Gastroesophageal sphincter (tissue), 3 donors: Measurements from ENCODE around the gene EVI5L.

Experiments
- POLR2A ChIP-seq, 2 donors: fragments of 450-650 bp; IDR thresholded peaks; one replicate each; pipeline ENCODE4 v1.6.1; 2017; ENCODE audit warnings: antibody characterized with exemption in 2 of 2, mild to moderate bottlenecking in 2 of 2, moderate library complexity in 1 of 2
- POLR2AphosphoS5 ChIP-seq: sonication (generic); formaldehyde crosslinking; IDR thresholded peaks from one replicate; pipeline ENCODE4 v1.6.1; 2017; ENCODE audit warnings: antibody characterized with exemption
- TF ChIP-seq, protein P1 (sequence below), 4 experiments: fragments of 200-600 bp in 2 of 4; fragments of 450-650 bp in 2 of 4; sonication (generic) in 1 of 4; IDR thresholded peaks; one replicate each; pipeline ENCODE4 v1.5.1; 2017 to 2019; ENCODE audit warnings: antibody characterized with exemption in 4 of 4, mild to moderate bottlenecking in 2 of 4, moderate library complexity in 2 of 4

DNA sequence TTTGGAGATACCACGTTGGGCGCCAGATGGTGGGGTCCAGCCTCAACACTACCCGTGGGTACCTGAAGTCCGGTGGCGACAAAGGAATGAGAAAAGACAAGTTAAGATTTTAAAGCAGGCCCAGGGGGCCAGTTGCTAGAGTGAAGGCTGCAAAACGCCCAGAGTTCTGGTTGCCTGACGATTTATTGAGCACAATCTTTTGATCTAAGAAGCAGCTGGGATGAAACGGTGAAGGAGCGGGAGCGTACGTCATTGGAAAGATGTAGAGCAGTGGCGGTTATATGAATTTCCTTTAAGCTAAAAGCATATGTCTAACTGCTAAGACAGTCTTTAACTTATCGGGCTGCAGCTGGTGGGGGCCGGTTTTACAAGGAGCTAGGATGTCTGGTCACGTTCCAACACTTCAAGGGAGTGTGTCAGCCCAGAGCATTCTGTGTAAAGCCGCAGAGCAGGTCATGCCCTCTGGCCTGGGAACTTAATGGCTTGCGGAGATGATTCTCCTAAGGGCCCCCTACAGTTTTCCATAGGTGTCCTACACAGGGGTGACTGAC, 28.9 kb upstream of the EVI5L start:
- TF ChIP-seq, protein P1, sequence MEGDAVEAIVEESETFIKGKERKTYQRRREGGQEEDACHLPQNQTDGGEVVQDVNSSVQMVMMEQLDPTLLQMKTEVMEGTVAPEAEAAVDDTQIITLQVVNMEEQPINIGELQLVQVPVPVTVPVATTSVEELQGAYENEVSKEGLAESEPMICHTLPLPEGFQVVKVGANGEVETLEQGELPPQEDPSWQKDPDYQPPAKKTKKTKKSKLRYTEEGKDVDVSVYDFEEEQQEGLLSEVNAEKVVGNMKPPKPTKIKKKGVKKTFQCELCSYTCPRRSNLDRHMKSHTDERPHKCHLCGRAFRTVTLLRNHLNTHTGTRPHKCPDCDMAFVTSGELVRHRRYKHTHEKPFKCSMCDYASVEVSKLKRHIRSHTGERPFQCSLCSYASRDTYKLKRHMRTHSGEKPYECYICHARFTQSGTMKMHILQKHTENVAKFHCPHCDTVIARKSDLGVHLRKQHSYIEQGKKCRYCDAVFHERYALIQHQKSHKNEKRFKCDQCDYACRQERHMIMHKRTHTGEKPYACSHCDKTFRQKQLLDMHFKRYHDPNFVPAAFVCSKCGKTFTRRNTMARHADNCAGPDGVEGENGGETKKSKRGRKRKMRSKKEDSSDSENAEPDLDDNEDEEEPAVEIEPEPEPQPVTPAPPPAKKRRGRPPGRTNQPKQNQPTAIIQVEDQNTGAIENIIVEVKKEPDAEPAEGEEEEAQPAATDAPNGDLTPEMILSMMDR (IDR thresholded peaks at IDR 0.05), result no peak
- no peak for TF ChIP-seq POLR2A (IDR thresholded peaks at IDR 0.05)
- TF ChIP-seq POLR2AphosphoS5, result no peak
